GM19468 (cell line): ENCODE results near the gene MDC1.
"Not testable (repeated sequence)": the region's sequence is repeated elsewhere in the genome, so short reads cannot be mapped to it uniquely, and the experiment has no call there.

Source experiments
- ATAC-seq: cut with Tn5 transposase; IDR thresholded peaks from one replicate; pipeline ENCODE4 v1.9.1; 2021; ENCODE audit warnings: mild to moderate bottlenecking, moderate library complexity, moderate number of reproducible peaks; ENCODE audit not compliant: unreplicated experiment; ENCODE audit errors: extremely low read depth

MDC1 gene

GRCh38 chr6:30717129-30717844 lies at the start of gene MDC1:
TSS of gene MDC1 (minus strand) at chr6:30717281. CDS start at chr6:30715175, 2,106 bp downstream.
- peak; percentile 44 for ATAC-seq

- ATAC-seq, result no peak
These were observed 49.5 kb upstream of the MDC1 start for GRCh38 chr6:30766461-30767157.

- not testable (repeated sequence) for ATAC-seq
These were observed 48.4 kb upstream of the MDC1 start for GRCh38 chr6:30765495-30765894.

- not testable (repeated sequence) for ATAC-seq
These were observed 47.5 kb upstream of the MDC1 start for GRCh38 chr6:30764490-30765043.

DNA sequence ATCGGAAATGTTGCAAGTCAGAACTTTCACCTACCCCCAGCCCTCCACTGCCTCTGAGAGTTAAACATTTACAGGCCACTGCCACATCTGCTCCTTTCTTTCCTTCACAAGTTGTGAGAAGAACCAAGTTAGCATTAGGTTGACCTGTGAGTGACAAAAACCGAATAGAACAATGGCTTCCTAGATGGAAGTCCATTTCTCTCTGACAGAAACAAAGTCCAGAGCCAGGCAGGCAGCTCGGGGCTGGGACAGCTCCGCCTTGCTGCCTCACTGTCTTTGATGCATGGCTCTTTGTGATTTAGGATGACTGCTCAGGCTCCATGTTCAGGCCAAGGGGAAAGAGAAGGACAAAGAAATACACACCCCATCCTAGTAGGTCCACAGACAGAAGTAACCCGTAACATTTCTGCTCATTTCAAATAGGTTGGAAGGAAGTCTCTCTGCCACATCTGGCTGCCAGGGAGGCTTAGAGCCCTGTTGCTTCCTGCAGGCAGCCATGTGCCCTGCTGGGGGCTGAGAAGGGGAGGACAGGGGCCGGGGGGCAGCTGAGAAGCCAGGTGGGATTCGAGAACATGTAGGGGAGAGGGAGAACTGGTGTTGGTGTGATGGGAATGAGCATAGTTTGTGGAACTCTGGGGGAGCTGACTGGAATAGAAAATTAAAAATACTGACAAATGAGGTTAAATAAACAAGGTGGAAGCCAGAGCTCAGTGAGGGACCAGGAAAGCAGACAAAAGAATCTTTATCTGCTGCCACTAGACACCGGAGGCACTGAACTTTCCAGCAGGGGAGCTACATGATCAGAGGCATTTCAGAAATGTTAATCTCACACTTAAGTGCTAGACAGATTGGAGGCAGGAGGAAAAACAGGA lies 46.8 kb upstream of the MDC1 start:
- ATAC-seq, result no peak

GRCh38 chr6:30763155-30763617 lies 46.1 kb upstream of the MDC1 start:
- ATAC-seq, result no peak

- no peak for ATAC-seq
These were observed 44.8 kb upstream of the MDC1 start for GRCh38 chr6:30761791-30762429.

GRCh38 chr6:30760549-30760948 lies 43.5 kb upstream of the MDC1 start:
- ATAC-seq, result no peak

DNA sequence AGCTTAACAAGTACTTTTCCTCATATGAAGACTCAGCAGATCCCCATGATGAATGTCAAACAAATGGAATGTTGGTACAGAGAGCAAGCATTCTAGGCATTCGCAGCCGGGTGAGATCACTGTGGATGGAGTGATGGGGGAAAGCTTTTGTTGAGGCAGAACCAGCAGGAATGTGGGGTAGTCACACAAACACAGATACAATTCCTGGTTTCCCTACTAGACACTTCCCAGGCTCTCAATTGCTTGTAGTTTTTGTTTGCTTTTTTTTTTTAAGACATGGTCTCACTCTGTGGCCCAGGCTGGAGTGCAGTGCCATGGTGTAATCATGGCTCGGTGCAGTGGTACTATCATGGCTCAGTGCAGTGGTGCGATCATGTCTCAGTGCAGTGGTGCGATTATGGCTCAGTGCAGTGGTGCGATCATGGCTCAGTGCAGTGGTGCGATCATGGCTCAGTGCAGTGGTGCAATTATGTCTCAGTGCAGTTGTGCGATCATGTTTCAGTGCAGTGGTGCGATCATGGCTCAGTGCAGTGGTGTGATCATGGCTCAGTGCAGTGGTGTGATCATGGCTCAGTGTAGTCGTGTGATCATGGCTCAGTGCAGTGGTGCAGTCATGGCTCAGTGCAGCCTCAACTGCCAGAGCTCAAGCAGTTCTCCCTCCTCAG lies 42.6 kb upstream of the MDC1 start:
- no peak for ATAC-seq

- no peak for ATAC-seq
These were observed 40.3 kb upstream of the MDC1 start for GRCh38 chr6:30757261-30757904.

GRCh38 chr6:30756405-30757003 lies 39.4 kb upstream of the MDC1 start:
- not testable (repeated sequence) for ATAC-seq

DNA sequence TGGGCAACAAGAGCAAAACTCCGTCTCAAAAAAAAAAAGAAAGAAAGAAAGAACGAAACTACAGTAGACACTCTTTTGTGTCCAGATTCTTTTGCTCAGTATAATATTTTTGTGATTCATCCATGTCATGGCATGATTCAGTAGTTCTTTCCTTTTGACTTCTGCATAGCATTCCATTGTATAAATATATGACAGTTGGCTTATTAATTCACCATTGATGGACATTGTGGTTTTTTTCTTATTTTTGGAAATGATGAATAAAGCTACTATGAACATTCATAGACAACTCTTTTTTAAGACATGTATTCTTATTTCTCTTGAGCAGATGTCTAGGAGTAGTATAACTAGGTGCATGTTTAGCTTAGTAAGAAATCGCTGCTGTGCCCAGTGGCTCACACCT lies 37.5 kb upstream of the MDC1 start:
- no peak for ATAC-seq

DNA sequence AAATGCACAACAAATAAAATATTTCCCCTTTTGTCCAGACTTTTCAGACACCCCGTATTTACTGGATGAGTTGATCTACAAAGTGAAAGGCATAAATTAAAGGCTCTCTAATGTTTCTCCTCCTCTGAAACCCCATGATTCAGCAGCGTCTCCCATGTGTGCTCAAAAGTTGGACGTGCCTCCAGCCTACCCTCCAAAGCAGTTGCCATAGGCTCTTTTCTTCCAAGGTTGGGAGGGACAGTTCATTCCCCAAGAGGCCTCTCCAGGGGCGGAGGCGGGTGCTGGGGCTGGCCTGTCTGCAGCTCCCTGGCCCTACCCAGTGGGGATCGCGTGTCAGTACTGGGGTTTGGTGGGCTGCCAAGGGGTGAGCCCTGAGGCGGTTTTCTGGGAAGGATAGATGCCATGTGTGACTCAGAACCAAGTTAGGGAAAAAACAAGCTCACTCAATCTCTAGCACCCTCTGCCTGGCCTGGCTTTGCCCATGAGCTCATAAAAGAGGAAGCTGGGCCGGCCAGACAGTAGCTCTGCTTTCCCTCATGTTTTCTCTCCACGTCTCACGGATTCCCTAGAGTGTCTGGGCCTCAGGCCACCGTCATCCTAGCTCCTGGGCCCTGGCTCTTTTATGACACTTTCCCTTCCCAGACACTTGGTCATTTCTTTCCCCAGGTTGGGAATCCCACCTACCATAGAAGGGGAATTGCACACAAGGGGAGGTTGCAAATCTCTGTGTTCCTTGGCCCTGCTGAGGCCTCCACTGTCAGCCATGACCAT lies 35.3 kb upstream of the MDC1 start:
- no peak for ATAC-seq

DNA sequence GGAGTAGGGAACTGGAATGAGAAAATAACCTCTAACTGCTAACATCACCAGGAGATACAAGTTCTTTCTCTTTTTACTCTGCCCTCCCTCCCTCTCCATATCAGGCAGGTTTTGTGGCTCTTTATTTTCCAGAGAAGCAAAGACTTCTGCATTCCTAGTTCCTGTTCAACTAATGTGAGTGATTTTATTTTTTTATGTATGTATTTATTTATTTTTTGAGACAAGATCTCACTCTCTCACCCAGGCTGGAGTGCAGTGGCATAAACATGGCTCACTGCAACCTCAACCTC lies 33.2 kb upstream of the MDC1 start:
- no peak for ATAC-seq

GRCh38 chr6:30749554-30750378 lies 32.7 kb upstream of the MDC1 start:
- no peak for ATAC-seq

DNA sequence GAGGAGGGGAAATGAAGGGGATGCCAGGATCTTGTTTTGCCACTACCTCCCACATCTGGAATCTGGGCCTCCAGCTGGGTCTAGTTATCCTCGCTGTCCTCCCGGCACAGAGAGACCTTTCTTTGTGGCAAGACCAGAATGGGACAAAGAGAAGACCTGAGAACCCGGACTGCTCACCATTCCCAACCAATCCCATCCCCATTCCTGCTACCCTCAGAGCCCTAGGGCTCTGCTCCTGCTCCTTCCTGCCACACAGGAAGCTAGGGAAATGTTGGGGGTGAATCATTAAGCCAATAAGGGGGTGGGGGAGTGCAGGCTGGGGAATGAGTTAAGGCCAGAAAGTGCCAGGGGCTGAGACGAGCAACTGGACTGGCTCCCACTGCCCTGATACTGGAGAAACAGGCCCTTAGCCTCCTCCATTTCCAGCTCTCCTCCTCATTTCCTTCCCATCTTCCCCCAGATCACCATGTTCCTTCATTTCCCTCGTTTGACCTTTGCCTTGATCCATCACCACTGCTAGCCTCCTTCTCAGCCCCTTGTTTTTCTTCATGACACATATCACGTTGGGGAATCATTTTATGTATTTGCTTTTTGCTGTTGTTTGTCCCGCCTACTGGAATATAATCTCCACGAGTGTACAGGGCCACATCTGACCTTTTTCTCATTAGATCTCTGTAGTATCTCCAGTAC lies 31.9 kb upstream of the MDC1 start:
- no peak for ATAC-seq
